Central memory CD8-positive, alpha-beta T cell (primary cell): ENCODE measurements around the gene SYCN.
"Not testable (repeated sequence)": the region's sequence is repeated elsewhere in the genome, so short reads cannot be mapped to it uniquely, and the experiment has no call there.

Experiments
- ATAC-seq: fragments of 150-1000 bp; cut with Tn5 transposase; replicated peaks from 2 replicates; pipeline ENCODE4 v1.10.0; 2022; ENCODE audit warnings: mild to moderate bottlenecking, moderate FRiP score, moderate number of reproducible peaks; ENCODE audit not compliant: poor library complexity, severe bottlenecking; ENCODE audit errors: extremely low read depth
- DNase-seq, 2 donors: peaks; one replicate each; pipeline ENCODE4 v3.0.0; 2021; ENCODE audit warnings: low spot score in 2 of 2
- H3K27ac Mint-ChIP-seq: one replicate; pipeline ENCODE4 v1.8.0; 2022; ENCODE audit warnings: low read depth, mild to moderate bottlenecking, moderate library complexity, mixed read lengths
- H3K27me3 Mint-ChIP-seq: one replicate; pipeline ENCODE4 v1.8.0; 2022; ENCODE audit warnings: mixed read lengths
- H3K36me3 Mint-ChIP-seq: one replicate; pipeline ENCODE4 v1.8.0; 2022; ENCODE audit warnings: mild to moderate bottlenecking, moderate library complexity, mixed read lengths; ENCODE audit not compliant: insufficient read depth
- H3K4me1 Mint-ChIP-seq: one replicate; pipeline ENCODE4 v1.8.0; 2022; ENCODE audit warnings: mixed read lengths
- H3K4me3 Mint-ChIP-seq: one replicate; pipeline ENCODE4 v1.8.0; 2022; ENCODE audit warnings: mild to moderate bottlenecking, moderate library complexity, mixed read lengths
- H3K9me3 Mint-ChIP-seq: one replicate; pipeline ENCODE4 v1.8.0; 2022; ENCODE audit warnings: mixed read lengths

SYCN gene

GRCh38 chr19:39240421-39240820 is 36.4 kb upstream of the SYCN start:
- ATAC-seq, result no peak
- H3K27me3 Mint-ChIP-seq, result no peaks in the 10 kb centered on the region
- DNase-seq, result no peak
- peaks cover 28% of the 10 kb centered on the region for H3K4me1 Mint-ChIP-seq
- H3K27ac Mint-ChIP-seq, result no peak overlapping the region
- H3K36me3 Mint-ChIP-seq, result no peaks in the 10 kb centered on the region
- no peaks in the 10 kb centered on the region for H3K9me3 Mint-ChIP-seq
- no peak overlapping the region for H3K4me3 Mint-ChIP-seq

GRCh38 chr19:39238944-39239343 is 34.9 kb upstream of the SYCN start:
- ATAC-seq (no peak), DNase-seq (no peak)
- Mint-ChIP-seq H3K9me3 (no peaks in the 10 kb centered on the region), H3K27me3 (no peaks in the 10 kb centered on the region), H3K27ac (no peak overlapping the region), H3K4me1 (peaks cover 28% of the 10 kb centered on the region), H3K36me3 (no peaks in the 10 kb centered on the region), H3K4me3 (no peak overlapping the region)

DNA sequence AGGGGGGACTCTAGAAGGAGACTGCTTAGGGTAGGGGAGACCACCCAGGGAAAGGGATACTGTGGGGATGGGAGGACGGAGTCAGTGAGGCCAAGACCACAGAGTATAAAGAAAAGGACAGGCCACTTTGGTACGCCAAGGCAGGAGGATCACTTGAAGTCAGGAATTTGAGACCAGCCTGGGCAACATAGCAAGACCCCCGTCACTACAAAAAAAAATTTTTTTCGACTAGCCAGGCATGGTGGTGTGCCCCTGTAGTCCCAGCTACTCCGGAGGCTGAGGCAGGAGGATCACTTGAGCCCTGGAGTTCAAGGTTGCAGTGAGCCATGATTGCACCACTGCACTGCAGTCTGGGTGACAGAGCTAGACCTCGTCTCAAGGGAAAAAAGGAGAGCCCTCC is 34.1 kb upstream of the SYCN start:
- DNase-seq (no peak), ATAC-seq (no peak)
- Mint-ChIP-seq H3K4me3 (peak overlapping the region; percentile 71), H3K27me3 (no peaks in the 10 kb centered on the region), H3K4me1 (peaks cover 28% of the 10 kb centered on the region), H3K9me3 (no peaks in the 10 kb centered on the region), H3K27ac (peak overlapping the region; percentile 88), H3K36me3 (no peaks in the 10 kb centered on the region)

DNA sequence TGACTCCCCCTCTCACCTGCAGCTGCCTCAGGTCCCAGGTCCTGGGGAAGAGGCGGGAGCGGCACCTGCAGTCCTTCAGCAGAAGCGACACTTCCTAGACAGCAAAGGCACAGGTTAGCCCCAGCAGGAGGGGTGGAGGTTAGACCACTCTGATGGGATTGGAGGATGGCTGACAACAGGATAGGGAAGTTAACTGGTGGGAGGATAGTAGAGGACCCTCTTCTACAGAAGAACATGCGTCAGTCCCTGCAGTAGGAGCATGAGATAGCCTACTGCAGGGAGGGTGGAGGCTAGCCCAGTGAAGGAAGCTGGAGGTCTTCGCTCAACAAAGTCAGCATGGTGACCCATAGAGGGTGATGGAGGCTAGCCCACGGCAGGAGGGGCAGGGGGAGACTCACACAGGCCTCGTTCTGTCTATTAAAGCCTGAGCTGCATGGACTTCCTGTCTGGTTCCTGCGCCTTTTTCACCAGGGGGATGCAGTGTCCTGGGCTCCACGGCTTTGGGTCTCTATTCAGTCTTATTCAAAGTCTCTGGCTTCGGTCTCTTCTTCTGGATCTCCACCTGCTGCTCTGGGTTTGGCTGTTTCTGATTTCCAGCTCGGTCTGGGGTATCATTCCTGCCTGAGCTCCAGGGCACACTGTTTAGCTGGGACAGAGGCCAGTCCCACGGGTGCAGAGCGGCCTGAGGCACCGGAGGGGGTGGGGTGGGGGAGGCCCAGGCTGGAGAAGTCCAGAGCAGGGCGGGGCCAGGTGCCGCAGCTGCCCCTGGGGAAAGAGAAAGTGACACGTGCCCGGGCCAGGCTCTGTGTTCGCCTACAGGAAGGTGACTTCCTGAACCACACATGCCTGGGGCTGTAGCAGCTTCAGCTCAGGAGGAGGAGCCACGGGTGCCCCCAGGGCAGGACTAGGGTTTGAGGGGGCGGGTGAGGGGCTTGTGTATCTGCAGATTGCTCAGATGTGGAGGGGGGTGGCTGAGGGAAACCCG is 33.4 kb upstream of the SYCN start:
- Mint-ChIP-seq H3K27me3 (no peaks in the 10 kb centered on the region), H3K36me3 (peaks cover 2% of the 10 kb centered on the region), H3K27ac (peak overlapping the region; percentile 88), H3K4me3 (peak overlapping the region; percentile 71), H3K4me1 (peaks cover 28% of the 10 kb centered on the region), H3K9me3 (no peaks in the 10 kb centered on the region)
- DNase-seq (no peak), ATAC-seq (no peak)

DNA sequence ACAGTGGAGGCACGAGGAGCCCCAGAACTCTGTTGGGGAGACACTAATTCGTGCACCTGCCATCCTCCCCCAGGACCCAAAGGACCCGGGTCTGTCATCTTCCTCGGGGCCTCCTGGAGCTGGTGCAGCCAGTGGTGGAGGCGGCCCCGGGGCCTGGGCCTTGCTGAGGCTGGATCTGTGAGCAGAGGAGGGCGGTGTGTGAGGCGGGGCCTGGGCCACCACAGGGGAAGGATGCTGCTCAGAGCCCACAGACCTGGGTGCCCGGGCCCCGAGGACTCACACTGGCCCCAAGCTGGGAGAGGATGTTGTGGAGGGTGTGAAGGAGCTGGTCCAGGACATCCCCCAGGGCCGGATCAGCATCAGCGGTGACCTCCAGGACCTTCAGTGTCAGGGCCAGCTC is 32.5 kb upstream of the SYCN start:
- no peaks in the 10 kb centered on the region for H3K27me3 Mint-ChIP-seq
- peak; percentile 90 for ATAC-seq
- no peaks in the 10 kb centered on the region for H3K9me3 Mint-ChIP-seq
- DNase-seq, result peak in 1 of 2 donors; percentile 14
- H3K27ac Mint-ChIP-seq, result peak overlapping the region; percentile 88
- peak overlapping the region; percentile 71 for H3K4me3 Mint-ChIP-seq
- peaks cover 2% of the 10 kb centered on the region for H3K36me3 Mint-ChIP-seq
- peaks cover 28% of the 10 kb centered on the region for H3K4me1 Mint-ChIP-seq

- Mint-ChIP-seq H3K4me1 (peaks cover 19% of the 10 kb centered on the region), H3K27me3 (no peaks in the 10 kb centered on the region), H3K27ac (no peak overlapping the region), H3K9me3 (no peaks in the 10 kb centered on the region), H3K36me3 (peaks cover 5% of the 10 kb centered on the region), H3K4me3 (no peak overlapping the region)
- ATAC-seq (no peak), DNase-seq (no peak)
Measured at GRCh38 chr19:39232708-39233107, 28.6 kb upstream of the SYCN start.

DNA sequence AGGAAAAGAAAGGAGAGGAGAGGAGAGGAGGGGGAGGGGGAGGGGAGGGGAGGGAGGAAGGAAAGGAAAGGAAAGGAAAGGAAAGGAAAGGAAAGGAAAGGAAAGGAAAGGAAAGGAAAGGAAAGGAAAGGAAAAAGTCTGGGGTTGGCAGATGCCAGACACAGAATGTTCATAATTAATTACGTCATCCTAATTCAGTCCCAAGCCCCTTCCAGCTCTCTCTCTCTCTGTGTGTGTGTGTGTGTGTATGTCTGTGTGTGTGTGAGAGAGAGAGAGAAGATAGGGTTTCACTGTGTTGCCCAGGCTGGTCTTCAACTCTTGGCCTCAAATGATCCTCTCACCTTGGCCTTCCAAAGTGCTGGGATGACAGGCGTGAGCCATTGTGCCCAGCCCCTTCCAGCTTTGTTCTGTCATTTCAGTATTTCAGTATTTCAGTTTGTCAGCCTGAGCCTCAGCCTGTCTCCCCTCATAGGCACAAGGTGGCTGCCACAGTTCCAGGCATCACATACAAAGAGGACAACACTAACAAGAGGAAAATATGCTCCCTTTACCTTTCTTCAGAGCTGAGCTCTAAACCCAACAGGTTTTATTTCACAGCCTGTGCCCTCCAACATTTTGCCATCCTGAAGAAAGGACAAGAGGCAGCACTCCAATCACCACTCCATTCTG is 26.2 kb upstream of the SYCN start:
- no peaks in the 10 kb centered on the region for H3K4me1 Mint-ChIP-seq
- DNase-seq, result no peak
- no peak overlapping the region for H3K27ac Mint-ChIP-seq
- H3K9me3 Mint-ChIP-seq, result no peaks in the 10 kb centered on the region
- H3K27me3 Mint-ChIP-seq, result peaks cover 2% of the 10 kb centered on the region
- ATAC-seq, result no peak
- H3K4me3 Mint-ChIP-seq, result no peak overlapping the region
- H3K36me3 Mint-ChIP-seq, result peaks cover 5% of the 10 kb centered on the region

- Mint-ChIP-seq H3K36me3 (no peaks in the 10 kb centered on the region), H3K9me3 (no peaks in the 10 kb centered on the region), H3K4me3 (no peak overlapping the region), H3K27ac (no peak overlapping the region), H3K27me3 (peaks cover 33% of the 10 kb centered on the region), H3K4me1 (no peaks in the 10 kb centered on the region)
- ATAC-seq (no peak), DNase-seq (no peak)
Measured at GRCh38 chr19:39224910-39225309, 20.8 kb upstream of the SYCN start.

DNA sequence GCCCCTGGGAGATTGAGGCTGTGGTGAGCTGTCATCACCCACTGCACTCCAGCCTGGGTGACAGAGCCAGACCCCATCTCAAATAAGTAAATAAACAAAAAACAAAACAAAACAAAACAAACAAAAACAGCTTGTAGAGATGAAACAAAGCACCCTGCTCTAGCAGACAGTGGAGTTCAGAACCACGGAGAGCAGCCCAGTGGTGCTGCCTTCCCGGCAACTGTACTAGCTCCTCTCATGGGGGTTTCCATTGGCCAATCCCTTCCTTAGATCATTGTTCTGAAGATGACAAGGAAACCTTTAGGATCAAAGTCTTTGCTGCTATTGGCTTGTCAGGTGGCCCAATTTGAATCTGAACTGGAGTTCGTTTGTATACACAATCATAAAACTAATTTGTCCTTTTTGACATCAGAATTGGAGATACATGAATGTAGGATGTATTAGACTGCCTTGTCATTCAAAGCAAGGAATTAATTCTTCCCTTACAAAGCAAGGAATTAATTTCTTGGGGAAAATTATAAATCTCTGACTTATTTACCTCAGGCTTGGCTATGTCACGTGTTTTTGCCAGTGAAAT is 19.7 kb upstream of the SYCN start:
- H3K27ac Mint-ChIP-seq, result no peak overlapping the region
- no peaks in the 10 kb centered on the region for H3K4me1 Mint-ChIP-seq
- DNase-seq, result no peak
- H3K4me3 Mint-ChIP-seq, result no peak overlapping the region
- no peaks in the 10 kb centered on the region for H3K36me3 Mint-ChIP-seq
- no peaks in the 10 kb centered on the region for H3K9me3 Mint-ChIP-seq
- peaks cover 41% of the 10 kb centered on the region for H3K27me3 Mint-ChIP-seq
- no peak for ATAC-seq

GRCh38 chr19:39219108-39219507 is 15.0 kb upstream of the SYCN start:
- ATAC-seq, H3K36me3 Mint-ChIP-seq, H3K9me3 Mint-ChIP-seq, DNase-seq, H3K4me3 Mint-ChIP-seq, H3K4me1 Mint-ChIP-seq, H3K27ac Mint-ChIP-seq: not testable (repeated sequence)
- H3K27me3 Mint-ChIP-seq, result peaks cover 41% of the 10 kb centered on the region

- Mint-ChIP-seq H3K4me1 (no peaks in the 10 kb centered on the region), H3K9me3 (no peaks in the 10 kb centered on the region), H3K27me3 (peaks cover 37% of the 10 kb centered on the region), H3K4me3 (no peak overlapping the region), H3K27ac (no peak overlapping the region), H3K36me3 (no peaks in the 10 kb centered on the region)
- DNase-seq (no peak), ATAC-seq (no peak)
Measured at GRCh38 chr19:39218230-39219007, 14.4 kb upstream of the SYCN start.

DNA sequence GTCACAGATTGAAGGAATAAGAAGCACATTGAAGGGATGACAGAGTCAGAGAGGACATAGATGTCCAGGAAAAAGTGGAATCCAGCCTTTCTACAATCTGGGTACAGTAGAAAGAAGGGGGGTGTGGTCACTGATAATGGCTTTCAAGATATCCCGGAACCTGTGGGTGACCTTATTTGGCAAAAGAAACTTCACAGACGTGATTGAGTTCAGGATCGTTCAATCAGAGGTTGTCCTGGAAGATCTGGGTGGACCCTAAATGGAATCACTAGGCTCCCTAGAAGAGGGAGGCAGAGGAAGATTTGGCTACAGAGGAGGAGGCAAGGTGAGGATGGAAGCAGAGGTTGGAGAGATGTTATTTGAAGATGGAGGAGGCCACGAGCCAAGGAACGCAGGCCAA is 13.0 kb upstream of the SYCN start:
- Mint-ChIP-seq H3K27ac (no peak overlapping the region), H3K4me3 (no peak overlapping the region), H3K36me3 (no peaks in the 10 kb centered on the region), H3K9me3 (no peaks in the 10 kb centered on the region), H3K27me3 (peaks cover 31% of the 10 kb centered on the region), H3K4me1 (no peaks in the 10 kb centered on the region)
- ATAC-seq (no peak), DNase-seq (no peak)
